ENCODE data around the gene DCUN1D1. TPM values are rescaled to one million over a fixed set of nuclear protein-coding genes. Genes with fewer than 3 reads are reported as not detected.

Gene DCUN1D1
- total RNA-seq, 4 donors from 2014 or later, result 31.1 to 41.1 (median 34.0) TPM

DNA sequence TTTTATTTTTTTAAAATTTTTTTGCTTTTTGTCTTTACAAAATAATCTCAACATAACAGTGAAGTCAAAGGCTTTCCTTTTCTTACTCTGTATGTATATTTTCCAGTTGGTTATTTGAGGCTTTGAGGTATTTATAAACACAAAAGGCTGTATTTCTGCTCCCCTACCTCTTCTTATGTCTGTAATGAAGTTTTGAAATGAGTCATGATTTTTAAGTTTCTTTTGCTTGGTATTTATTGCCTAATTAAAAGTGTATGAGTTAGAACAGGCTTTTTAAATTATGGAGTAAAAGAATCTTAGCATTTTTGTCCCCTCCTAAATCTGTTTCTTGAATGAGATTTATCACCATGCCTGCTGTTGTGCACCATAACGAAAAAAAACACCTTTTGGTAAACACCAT, 66.0 kb downstream of the DCUN1D1 start:
- Histone ChIP-seq H3K27ac (replicated peaks in 1 of 4) (no peak overlapping the region), H3K36me3 (peaks cover 4 to 50% (median 24%) of the 10 kb centered on the region in 4 donors), H3K9me3 (no peaks in the 10 kb centered on the region), H3K27me3 (no peaks in the 10 kb centered on the region), H3K4me3 (no peak overlapping the region), H3K4me1 (peaks cover 0 to 5% (median 0%) of the 10 kb centered on the region in 4 donors)
- no peak for DNase-seq (ENCODE audit: extremely low spot score)
- intact Hi-C loops (cut with DNase I), result no loop called here
- TF ChIP-seq EP300 (IDR thresholded peaks at IDR 0.05) (no peak), POLR2AphosphoS5 (IDR thresholded peaks at IDR 0.05) (no peak), POLR2A (IDR thresholded peaks at IDR 0.05; ENCODE audit: low read depth) (no peak)
- TF ChIP-seq, protein P1, sequence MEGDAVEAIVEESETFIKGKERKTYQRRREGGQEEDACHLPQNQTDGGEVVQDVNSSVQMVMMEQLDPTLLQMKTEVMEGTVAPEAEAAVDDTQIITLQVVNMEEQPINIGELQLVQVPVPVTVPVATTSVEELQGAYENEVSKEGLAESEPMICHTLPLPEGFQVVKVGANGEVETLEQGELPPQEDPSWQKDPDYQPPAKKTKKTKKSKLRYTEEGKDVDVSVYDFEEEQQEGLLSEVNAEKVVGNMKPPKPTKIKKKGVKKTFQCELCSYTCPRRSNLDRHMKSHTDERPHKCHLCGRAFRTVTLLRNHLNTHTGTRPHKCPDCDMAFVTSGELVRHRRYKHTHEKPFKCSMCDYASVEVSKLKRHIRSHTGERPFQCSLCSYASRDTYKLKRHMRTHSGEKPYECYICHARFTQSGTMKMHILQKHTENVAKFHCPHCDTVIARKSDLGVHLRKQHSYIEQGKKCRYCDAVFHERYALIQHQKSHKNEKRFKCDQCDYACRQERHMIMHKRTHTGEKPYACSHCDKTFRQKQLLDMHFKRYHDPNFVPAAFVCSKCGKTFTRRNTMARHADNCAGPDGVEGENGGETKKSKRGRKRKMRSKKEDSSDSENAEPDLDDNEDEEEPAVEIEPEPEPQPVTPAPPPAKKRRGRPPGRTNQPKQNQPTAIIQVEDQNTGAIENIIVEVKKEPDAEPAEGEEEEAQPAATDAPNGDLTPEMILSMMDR (IDR thresholded peaks at IDR 0.05), result no peak
- 93% methylated on average over 1 of the region's 1 CpG for WGBS

DNA sequence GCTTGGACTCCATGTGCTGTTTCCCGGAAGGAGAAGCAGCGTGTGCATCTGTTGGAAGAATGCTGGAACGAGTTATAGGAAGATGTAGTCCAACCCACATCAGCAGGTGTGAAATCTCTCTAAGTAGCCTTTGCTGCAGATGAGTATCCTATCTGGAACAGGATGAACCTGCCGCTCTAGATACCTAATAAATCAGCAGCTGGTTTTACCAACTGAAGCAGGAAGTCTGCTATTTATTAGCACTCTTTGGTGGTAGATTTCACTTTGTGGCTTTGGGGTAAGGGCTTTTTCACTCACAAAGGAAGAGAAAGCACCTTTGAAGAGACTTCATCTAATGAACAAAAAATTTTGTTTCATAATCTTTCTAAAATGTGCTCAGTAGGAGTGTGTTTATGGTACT, 66.4 kb downstream of the DCUN1D1 start:
- Histone ChIP-seq H3K27me3 (no peaks in the 10 kb centered on the region), H3K4me3 (no peak overlapping the region), H3K9me3 (no peaks in the 10 kb centered on the region), H3K36me3 (peaks cover 4 to 50% (median 24%) of the 10 kb centered on the region in 4 donors), H3K27ac (replicated peaks in 1 of 4) (no peak overlapping the region), H3K4me1 (peaks cover 0 to 5% (median 0%) of the 10 kb centered on the region in 4 donors)
- intact Hi-C loops (cut with DNase I), result no loop called here
- no peak for TF ChIP-seq POLR2A (IDR thresholded peaks at IDR 0.05; ENCODE audit: low read depth)
- no peak for TF ChIP-seq POLR2AphosphoS5 (IDR thresholded peaks at IDR 0.05)
- TF ChIP-seq, protein P1 (IDR thresholded peaks at IDR 0.05), result no peak
- no peak for TF ChIP-seq EP300 (IDR thresholded peaks at IDR 0.05)
- 79% methylated on average over 4 of the region's 4 CpGs for WGBS
- no peak for DNase-seq (ENCODE audit: extremely low spot score)

DNA sequence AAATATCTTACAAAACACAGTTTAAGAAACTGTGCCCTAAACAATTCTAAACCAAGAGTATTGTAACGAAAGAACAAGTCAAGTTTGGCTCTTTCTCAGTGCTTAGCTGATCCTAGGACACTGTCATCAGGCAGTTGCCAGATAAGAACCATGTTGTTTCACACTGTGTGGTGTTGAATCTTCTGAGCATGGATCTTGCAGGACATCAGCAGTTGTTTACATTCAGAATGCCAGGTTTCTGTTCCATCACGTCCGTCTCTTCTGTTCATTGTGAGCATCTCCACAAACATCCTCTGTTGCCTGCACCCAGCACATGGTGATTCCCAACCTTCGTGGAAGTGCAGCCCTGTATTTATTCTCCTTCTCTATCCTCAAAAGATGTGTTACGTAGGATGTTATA, 67.9 kb downstream of the DCUN1D1 start:
- peaks cover 4 to 40% (median 27%) of the 10 kb centered on the region in 4 donors for H3K36me3 ChIP-seq
- no peak overlapping the region for H3K4me3 ChIP-seq
- intact Hi-C loops (cut with DNase I), result no loop called here
- DNase-seq (ENCODE audit: extremely low spot score), result no peak
- no peak overlapping the region for H3K27ac ChIP-seq (replicated peaks in 1 of 4)
- H3K9me3 ChIP-seq, result no peaks in the 10 kb centered on the region
- peaks cover 0 to 5% (median 0%) of the 10 kb centered on the region in 4 donors for H3K4me1 ChIP-seq
- no peaks in the 10 kb centered on the region for H3K27me3 ChIP-seq
- 66% methylated on average over 5 of the region's 5 CpGs for WGBS
- TF ChIP-seq POLR2AphosphoS5 (IDR thresholded peaks at IDR 0.05), result no peak
- no peak for TF ChIP-seq EP300 (IDR thresholded peaks at IDR 0.05)
- no peak for TF ChIP-seq POLR2A (IDR thresholded peaks at IDR 0.05; ENCODE audit: low read depth)
- TF ChIP-seq, protein P1 (IDR thresholded peaks at IDR 0.05), result no peak

DNA sequence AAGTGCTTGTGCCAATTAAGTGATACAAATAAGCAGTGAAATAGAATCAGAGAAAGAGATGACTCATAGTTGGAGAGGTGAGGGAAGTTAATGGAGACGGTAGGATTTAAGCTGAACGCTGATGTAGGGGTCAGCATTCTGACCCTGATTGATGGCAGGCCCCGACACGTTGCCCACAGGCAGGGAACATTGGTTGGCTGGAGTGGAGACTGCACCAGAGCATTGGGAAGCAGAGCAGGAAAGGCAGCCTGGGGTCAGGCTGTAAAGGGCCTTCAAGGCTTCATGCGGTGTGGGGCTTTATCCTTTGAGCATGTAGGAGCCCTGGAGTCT, 68.6 kb downstream of the DCUN1D1 start:
- no peak for DNase-seq (ENCODE audit: extremely low spot score)
- WGBS, result 63% methylated on average over 5 of the region's 5 CpGs
- Histone ChIP-seq H3K27me3 (no peaks in the 10 kb centered on the region), H3K27ac (replicated peaks in 1 of 4) (no peak overlapping the region), H3K9me3 (no peaks in the 10 kb centered on the region), H3K36me3 (peaks cover 4 to 41% (median 30%) of the 10 kb centered on the region in 4 donors), H3K4me3 (no peak overlapping the region), H3K4me1 (peaks cover 0 to 5% (median 0%) of the 10 kb centered on the region in 4 donors)
- TF ChIP-seq POLR2AphosphoS5 (IDR thresholded peaks at IDR 0.05) (no peak), EP300 (IDR thresholded peaks at IDR 0.05) (no peak), POLR2A (IDR thresholded peaks at IDR 0.05; ENCODE audit: low read depth) (no peak)
- TF ChIP-seq, protein P1 (IDR thresholded peaks at IDR 0.05), result no peak
- intact Hi-C loops (cut with DNase I), result no loop called here

All from esophagus muscularis mucosa (tissue), 4 donors.